ENCODE data around the gene PLAAT2.
"Not testable (repeated sequence)": the region's sequence is repeated elsewhere in the genome, so short reads cannot be mapped to it uniquely, and the experiment has no call there.

DNA sequence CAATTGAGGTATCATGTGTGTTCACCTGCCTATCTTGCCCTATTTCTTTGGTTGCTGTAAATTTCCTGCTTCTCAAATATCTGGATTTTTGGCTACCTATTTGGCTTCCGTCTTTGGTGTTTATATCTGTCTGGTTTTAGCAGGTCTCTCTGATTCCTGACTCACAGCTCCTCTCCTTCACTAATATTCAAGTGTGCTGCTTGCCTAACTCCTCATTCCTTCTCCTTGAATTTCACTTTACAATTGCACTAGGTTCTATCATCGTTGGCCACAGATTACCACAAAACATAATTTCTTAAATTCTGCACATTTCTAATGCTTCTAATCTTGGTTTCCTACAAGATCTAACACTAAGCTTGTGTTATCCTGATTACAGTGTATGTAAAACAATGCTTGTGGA, 20.7 kb downstream of the PLAAT2 start:
- TF ChIP-seq, protein P1, sequence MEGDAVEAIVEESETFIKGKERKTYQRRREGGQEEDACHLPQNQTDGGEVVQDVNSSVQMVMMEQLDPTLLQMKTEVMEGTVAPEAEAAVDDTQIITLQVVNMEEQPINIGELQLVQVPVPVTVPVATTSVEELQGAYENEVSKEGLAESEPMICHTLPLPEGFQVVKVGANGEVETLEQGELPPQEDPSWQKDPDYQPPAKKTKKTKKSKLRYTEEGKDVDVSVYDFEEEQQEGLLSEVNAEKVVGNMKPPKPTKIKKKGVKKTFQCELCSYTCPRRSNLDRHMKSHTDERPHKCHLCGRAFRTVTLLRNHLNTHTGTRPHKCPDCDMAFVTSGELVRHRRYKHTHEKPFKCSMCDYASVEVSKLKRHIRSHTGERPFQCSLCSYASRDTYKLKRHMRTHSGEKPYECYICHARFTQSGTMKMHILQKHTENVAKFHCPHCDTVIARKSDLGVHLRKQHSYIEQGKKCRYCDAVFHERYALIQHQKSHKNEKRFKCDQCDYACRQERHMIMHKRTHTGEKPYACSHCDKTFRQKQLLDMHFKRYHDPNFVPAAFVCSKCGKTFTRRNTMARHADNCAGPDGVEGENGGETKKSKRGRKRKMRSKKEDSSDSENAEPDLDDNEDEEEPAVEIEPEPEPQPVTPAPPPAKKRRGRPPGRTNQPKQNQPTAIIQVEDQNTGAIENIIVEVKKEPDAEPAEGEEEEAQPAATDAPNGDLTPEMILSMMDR (IDR thresholded peaks at IDR 0.05), result not testable (repeated sequence)
- not testable (repeated sequence) for TF ChIP-seq EP300 (IDR thresholded peaks at IDR 0.05; ENCODE audit: low read depth); POLR2A (IDR thresholded peaks at IDR 0.05); POLR2AphosphoS5 (IDR thresholded peaks at IDR 0.05)
